T47D (cell line): ENCODE results near the gene GALNT9.

Experiments used
- DNase-seq, 2 experiments: peaks; one replicate each; pipeline versions ENCODE4 v3.0.0 to v3.0.0-alpha.2; 2011 to 2012; ENCODE audit warnings: low read depth in 1 of 2, low spot score in 1 of 2
- JUND ChIP-seq: IDR thresholded peaks from 2 replicates; pipeline ENCODE4 v1.6.1; 2012; ENCODE audit warnings: low read depth
- in situ Hi-C: cut with HindIII; loops from 2 replicates; pipeline ENCODE4 v1.10.0; 2016; ENCODE audit warnings: low sequenced_read_pairs, low pct_unique_long_range_greater_than_20kb

The GALNT9 gene

GRCh38 chr12:132316497-132317232 is 12.7 kb downstream of the GALNT9 start:
- TF ChIP-seq JUND = no peak
- DNase-seq = no peak
- in situ Hi-C loops = no loop called here

- TF ChIP-seq JUND = no peak
- no peak for DNase-seq
Observed at GRCh38 chr12:132315951-132316350, 13.4 kb downstream of the GALNT9 start.

GRCh38 chr12:132315507-132315906 is 13.9 kb downstream of the GALNT9 start:
- in situ Hi-C loops = no loop called here
- no peak for TF ChIP-seq JUND
- no peak for DNase-seq

More at GRCh38 chr12:132315951-132316350, 13.4 kb downstream of the GALNT9 start:
- in situ Hi-C loops = no loop called here

GRCh38 chr12:132314516-132315233 is 14.7 kb downstream of the GALNT9 start:
- TF ChIP-seq JUND = no peak
- in situ Hi-C loops = no loop called here
- no peak for DNase-seq

- no peak for DNase-seq
- in situ Hi-C loops = no loop called here
- no peak for TF ChIP-seq JUND
Observed at GRCh38 chr12:132314035-132314434, 15.4 kb downstream of the GALNT9 start.

GRCh38 chr12:132313182-132313581 is 16.2 kb downstream of the GALNT9 start:
- TF ChIP-seq JUND = no peak
- in situ Hi-C loops = no loop called here
- DNase-seq = no peak

- in situ Hi-C loops = no loop called here
- DNase-seq = no peak
- no peak for TF ChIP-seq JUND
Observed at GRCh38 chr12:132312516-132312915, 16.9 kb downstream of the GALNT9 start.

GRCh38 chr12:132311201-132311915 is 18.0 kb downstream of the GALNT9 start:
- no peak for TF ChIP-seq JUND
- in situ Hi-C loops = no loop called here

GRCh38 chr12:132310181-132311040 is 19.0 kb downstream of the GALNT9 start:
- in situ Hi-C loops = no loop called here
- no peak for TF ChIP-seq JUND
- DNase-seq = no peak

More at GRCh38 chr12:132311201-132311915, 18.0 kb downstream of the GALNT9 start:
- DNase-seq = no peak

- no peak for DNase-seq
- no peak for TF ChIP-seq JUND
- in situ Hi-C loops = no loop called here
Observed at GRCh38 chr12:132309596-132310086, 19.7 kb downstream of the GALNT9 start.

GRCh38 chr12:132308853-132309595 is 20.4 kb downstream of the GALNT9 start:
- DNase-seq = no peak
- TF ChIP-seq JUND = no peak
- in situ Hi-C loops = no loop called here
